ENCODE measurements around the gene LRRC75B. TPM values are rescaled to one million over a fixed set of nuclear protein-coding genes. Genes with fewer than 3 reads are reported as not detected.
A peak's percentile ranks its signal among the peaks of the same experiment; 100 is the strongest.

Gene LRRC75B
- total and polyA plus RNA-seq, 2 of the 13 experiments (the other 11 are each of a cell fraction or from before 2014, with no cell fraction given), result 11.8 to 34.8 TPM

DNA sequence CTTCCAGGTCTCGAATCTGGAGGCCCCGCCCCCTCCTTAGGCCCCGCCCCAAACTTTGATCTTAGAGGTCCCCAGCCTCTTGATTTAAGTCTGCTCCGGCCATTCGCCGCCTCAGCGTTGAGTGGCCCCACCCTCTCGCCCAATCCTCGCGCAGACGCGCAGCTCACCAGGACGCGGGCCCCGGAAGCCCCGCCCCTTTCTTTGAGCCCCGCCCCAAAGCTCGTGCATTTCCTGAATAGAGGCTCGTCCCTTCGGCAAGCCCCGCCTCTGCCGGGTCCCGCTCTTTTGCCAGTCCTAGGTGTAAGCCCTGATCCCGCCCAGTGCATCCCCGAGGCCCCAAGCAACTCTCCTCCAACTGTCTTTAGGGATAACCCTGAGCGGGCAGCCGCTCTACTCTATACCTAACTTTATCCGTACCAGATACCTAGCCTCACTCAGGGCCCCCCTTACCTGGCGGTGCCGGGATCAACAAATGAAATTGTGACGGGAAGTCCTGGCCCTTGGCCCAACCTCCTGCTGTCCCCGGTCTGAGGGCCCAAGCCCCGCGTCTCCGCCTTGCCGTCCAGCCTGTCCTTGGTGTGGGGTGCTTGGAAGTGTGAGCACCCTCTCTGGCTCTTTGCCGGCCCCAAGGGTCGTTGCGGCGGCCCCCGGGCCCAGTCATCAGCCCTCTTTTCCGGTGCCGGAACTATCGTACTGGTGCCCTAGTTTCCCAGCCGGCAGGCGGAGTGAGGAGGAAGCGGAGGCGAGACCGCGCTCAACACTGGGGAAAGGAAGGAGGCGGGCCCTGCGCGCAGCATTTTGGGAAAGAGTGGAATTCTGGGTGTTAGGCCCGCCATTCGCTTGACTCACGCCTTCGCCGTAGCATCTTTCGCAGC, 37.5 kb downstream of the LRRC75B start, which contains the start of gene SNRPD3 (continued):
- TF ChIP-seq AFF4 (CRISPR knock-in tag; IDR thresholded peaks at IDR 0.05) (no peak), EZH2 (conservative IDR thresholded peaks at IDR 0.05; ENCODE audit: low read depth, low read length) (no peak), HHEX (CRISPR knock-in tag; IDR thresholded peaks at IDR 0.05) (no peak; the same call in 1 of the 2 replicates), ZNF138 (CRISPR knock-in tag; IDR thresholded peaks at IDR 0.05; ENCODE audit: low read depth) (peak; percentile 59; the same call in 1 of the 2 replicates), GFI1 (CRISPR knock-in tag; IDR thresholded peaks at IDR 0.05; ENCODE audit: borderline replicate concordance) (peak; percentile 75; the same call in 1 of the 2 replicates), PRDM10 (CRISPR knock-in tag; IDR thresholded peaks at IDR 0.05; ENCODE audit: low read depth) (peak; percentile 25; the same call in 1 of the 2 replicates), SMARCC2 (IDR thresholded peaks at IDR 0.05) (no peak), CREB3 (CRISPR knock-in tag; IDR thresholded peaks at IDR 0.05) (no peak), ZNF737 (CRISPR knock-in tag; IDR thresholded peaks at IDR 0.05; ENCODE audit: borderline replicate concordance) (no peak), ZNF44 (CRISPR knock-in tag; IDR thresholded peaks at IDR 0.05) (peak; percentile 94), NFKB2 (CRISPR knock-in tag; IDR thresholded peaks at IDR 0.05; ENCODE audit: borderline replicate concordance) (peak; percentile 88; the same call in 1 of the 2 replicates)
- TF ChIP-seq, protein P1, sequence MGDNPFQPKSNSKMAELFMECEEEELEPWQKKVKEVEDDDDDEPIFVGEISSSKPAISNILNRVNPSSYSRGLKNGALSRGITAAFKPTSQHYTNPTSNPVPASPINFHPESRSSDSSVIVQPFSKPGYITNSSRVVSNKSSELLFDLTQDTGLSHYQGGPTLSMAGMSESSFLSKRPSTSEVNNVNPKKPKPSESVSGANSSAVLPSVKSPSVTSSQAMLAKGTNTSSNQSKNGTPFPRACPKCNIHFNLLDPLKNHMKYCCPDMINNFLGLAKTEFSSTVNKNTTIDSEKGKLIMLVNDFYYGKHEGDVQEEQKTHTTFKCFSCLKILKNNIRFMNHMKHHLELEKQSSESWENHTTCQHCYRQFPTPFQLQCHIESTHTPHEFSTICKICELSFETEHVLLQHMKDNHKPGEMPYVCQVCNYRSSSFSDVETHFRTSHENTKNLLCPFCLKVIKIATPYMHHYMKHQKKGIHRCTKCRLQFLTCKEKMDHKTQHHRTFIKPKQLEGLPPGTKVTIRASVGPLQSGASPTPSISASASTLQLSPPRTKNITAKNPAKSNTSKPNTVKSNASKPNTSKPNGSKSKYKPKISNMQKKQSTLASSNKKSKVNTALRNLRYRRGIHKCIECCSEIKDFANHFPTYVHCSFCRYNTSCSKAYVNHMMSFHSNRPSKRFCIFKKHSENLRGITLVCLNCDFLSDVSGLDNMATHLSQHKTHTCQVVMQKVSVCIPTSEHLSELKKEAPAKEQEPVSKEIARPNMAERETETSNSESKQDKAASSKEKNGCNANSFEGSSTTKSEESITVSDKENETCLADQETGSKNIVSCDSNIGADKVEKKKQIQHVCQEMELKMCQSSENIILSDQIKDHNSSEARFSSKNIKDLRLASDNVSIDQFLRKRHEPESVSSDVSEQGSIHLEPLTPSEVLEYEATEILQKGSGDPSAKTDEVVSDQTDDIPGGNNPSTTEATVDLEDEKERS (CRISPR knock-in tag; IDR thresholded peaks at IDR 0.05), result peak; percentile 85
- TF ChIP-seq, protein P2, sequence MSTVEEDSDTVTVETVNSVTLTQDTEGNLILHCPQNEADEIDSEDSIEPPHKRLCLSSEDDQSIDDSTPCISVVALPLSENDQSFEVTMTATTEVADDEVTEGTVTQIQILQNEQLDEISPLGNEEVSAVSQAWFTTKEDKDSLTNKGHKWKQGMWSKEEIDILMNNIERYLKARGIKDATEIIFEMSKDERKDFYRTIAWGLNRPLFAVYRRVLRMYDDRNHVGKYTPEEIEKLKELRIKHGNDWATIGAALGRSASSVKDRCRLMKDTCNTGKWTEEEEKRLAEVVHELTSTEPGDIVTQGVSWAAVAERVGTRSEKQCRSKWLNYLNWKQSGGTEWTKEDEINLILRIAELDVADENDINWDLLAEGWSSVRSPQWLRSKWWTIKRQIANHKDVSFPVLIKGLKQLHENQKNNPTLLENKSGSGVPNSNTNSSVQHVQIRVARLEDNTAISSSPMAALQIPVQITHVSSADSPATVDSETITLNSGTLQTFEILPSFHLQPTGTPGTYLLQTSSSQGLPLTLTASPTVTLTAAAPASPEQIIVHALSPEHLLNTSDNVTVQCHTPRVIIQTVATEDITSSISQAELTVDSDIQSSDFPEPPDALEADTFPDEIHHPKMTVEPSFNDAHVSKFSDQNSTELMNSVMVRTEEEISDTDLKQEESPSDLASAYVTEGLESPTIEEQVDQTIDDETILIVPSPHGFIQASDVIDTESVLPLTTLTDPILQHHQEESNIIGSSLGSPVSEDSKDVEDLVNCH (CRISPR knock-in tag; IDR thresholded peaks at IDR 0.05), result no peak

Measured in HepG2 (cell line).